Astrocyte of the cerebellum (primary cell): Measurements from ENCODE around the gene TYW1B.
"Not testable (repeated sequence)": the region's sequence is repeated elsewhere in the genome, so short reads cannot be mapped to it uniquely, and the experiment has no call there.

ENCODE experiments used
- DNase-seq: peaks from one replicate; pipeline ENCODE4 v3.0.0-alpha.2; 2011; ENCODE audit warnings: low read depth
- H3K4me3 ChIP-seq: 2 replicates; pipeline ENCODE4 v1.5.1; 2011; ENCODE audit warnings: mild to moderate bottlenecking, low read depth, low read length, moderate library complexity
- CTCF ChIP-seq: IDR thresholded peaks from 2 replicates; pipeline ENCODE4 v1.5.1; 2012; ENCODE audit warnings: low read length, low read depth, moderate library complexity, mild to moderate bottlenecking; ENCODE audit errors: missing control alignments
- in situ Hi-C: cut with HindIII; loops from 2 replicates; pipeline ENCODE4 v1.10.0; 2017; ENCODE audit warnings: low sequenced_read_pairs

TYW1B gene

GRCh38 chr7:72805526-72806494 is 22.2 kb downstream of the TYW1B start:
- DNase-seq, result no peak
- in situ Hi-C loops, result no loop called here
- H3K4me3 ChIP-seq, result no peak overlapping the region
- no peak for TF ChIP-seq CTCF

- in situ Hi-C loops, H3K4me3 ChIP-seq, DNase-seq: not testable (repeated sequence)
Measured at GRCh38 chr7:72803778-72804177, 24.2 kb downstream of the TYW1B start.

GRCh38 chr7:72801564-72801963 is 26.4 kb downstream of the TYW1B start:
- in situ Hi-C loops, H3K4me3 ChIP-seq, DNase-seq: not testable (repeated sequence)

- in situ Hi-C loops, DNase-seq: not testable (repeated sequence)
Measured at GRCh38 chr7:72795401-72795800, 32.6 kb downstream of the TYW1B start.

GRCh38 chr7:72793791-72794190 is 34.2 kb downstream of the TYW1B start:
- TF ChIP-seq CTCF, result no peak

More at GRCh38 chr7:72795401-72795800, 32.6 kb downstream of the TYW1B start:
- not testable (repeated sequence) for H3K4me3 ChIP-seq

GRCh38 chr7:72790698-72791060 is 37.3 kb downstream of the TYW1B start:
- DNase-seq, in situ Hi-C loops, H3K4me3 ChIP-seq: not testable (repeated sequence)

More at GRCh38 chr7:72793791-72794190, 34.2 kb downstream of the TYW1B start:
- DNase-seq, result no peak
- H3K4me3 ChIP-seq, result no peak overlapping the region
- in situ Hi-C loops, result no loop called here

- DNase-seq, in situ Hi-C loops, H3K4me3 ChIP-seq: not testable (repeated sequence)
Measured at GRCh38 chr7:72790048-72790697, 37.8 kb downstream of the TYW1B start.

GRCh38 chr7:72785166-72785955 is 42.6 kb downstream of the TYW1B start:
- in situ Hi-C loops, result no loop called here
- H3K4me3 ChIP-seq, result no peak overlapping the region
- TF ChIP-seq CTCF, result no peak
- DNase-seq, result no peak

- DNase-seq, H3K4me3 ChIP-seq, in situ Hi-C loops: not testable (repeated sequence)
Measured at GRCh38 chr7:72783601-72784370, 44.2 kb downstream of the TYW1B start.
